22Rv1 (cell line): ENCODE data around the gene HMOX1.

Source experiments
- H3K27ac ChIP-seq: fragments of 450-650 bp; 2 replicates; pipeline ENCODE4 v1.5.1; 2017
- ZFX ChIP-seq: fragments of 450-650 bp; IDR thresholded peaks from 2 replicates; pipeline ENCODE4 v1.6.1; 2017; ENCODE audit warnings: antibody characterized with exemption, borderline replicate concordance
- TF ChIP-seq, protein P1 (sequence below): fragments of 450-650 bp; IDR thresholded peaks from 2 replicates; pipeline ENCODE4 v1.5.1; 2017; ENCODE audit warnings: mild to moderate bottlenecking

HMOX1 gene

DNA sequence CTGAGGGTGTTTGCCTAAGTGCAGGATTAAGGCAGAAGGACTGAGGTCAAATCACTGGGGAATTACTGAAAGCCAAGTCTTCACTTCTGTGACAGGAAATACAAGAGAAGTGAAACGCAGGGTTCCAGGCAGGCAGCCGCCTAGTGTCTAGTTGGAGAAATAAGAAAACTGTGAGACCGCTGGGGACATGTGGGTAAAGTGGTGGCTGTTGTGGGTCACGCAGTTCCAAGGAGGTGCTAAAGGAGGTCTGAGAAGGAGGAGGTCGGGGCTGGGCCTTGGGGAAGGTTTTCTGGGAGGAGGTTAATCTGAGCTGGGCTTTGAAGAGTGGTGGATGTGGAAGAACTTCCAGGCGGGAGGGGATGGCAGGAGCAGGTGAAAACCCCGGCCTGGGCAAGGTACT, 30.2 kb downstream of the HMOX1 start:
- no peak overlapping the region for H3K27ac ChIP-seq
- TF ChIP-seq, protein P1, sequence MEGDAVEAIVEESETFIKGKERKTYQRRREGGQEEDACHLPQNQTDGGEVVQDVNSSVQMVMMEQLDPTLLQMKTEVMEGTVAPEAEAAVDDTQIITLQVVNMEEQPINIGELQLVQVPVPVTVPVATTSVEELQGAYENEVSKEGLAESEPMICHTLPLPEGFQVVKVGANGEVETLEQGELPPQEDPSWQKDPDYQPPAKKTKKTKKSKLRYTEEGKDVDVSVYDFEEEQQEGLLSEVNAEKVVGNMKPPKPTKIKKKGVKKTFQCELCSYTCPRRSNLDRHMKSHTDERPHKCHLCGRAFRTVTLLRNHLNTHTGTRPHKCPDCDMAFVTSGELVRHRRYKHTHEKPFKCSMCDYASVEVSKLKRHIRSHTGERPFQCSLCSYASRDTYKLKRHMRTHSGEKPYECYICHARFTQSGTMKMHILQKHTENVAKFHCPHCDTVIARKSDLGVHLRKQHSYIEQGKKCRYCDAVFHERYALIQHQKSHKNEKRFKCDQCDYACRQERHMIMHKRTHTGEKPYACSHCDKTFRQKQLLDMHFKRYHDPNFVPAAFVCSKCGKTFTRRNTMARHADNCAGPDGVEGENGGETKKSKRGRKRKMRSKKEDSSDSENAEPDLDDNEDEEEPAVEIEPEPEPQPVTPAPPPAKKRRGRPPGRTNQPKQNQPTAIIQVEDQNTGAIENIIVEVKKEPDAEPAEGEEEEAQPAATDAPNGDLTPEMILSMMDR, result no peak
- TF ChIP-seq ZFX, result no peak

DNA sequence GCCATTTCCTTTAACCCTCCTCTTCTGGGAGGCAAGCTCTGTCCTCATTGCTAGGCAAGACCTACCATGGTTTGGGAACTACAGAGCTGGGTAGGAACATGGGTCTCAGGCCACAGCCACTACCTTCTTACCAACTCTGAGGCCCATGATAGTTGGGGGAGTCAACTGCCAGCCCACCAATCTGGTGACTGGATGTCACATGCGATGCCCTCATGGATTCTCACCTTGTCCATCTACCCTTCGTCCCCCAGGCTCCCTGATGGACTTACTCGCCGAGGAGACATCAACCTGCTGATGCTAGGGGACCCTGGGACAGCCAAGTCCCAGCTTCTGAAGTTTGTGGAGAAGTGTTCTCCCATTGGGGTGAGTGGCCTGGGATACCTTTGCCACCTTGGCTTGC, 32.7 kb downstream of the HMOX1 start:
- no peak overlapping the region for H3K27ac ChIP-seq
- TF ChIP-seq, protein P1, result no peak
- TF ChIP-seq ZFX, result no peak

DNA sequence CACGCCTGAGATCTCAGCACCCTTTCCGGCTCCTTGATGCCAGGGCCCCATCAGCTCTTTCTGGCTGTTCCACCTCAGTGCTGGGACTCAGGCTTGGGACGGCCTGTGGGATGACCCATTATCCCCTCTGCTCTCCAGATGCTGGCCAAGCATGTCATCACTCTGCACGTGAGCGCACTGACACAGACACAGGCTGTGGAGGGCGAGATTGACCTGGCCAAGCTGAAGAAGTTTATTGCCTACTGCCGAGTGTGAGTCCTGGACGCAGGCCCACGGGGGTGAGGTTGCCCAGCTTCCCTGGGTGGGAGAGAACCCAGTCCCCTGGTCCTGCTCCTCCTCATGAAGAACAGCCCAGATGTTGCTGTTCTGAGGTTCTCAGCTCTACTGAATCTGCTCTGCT, 36.7 kb downstream of the HMOX1 start:
- TF ChIP-seq, protein P1, result no peak
- TF ChIP-seq ZFX, result no peak
- H3K27ac ChIP-seq, result no peak overlapping the region

DNA sequence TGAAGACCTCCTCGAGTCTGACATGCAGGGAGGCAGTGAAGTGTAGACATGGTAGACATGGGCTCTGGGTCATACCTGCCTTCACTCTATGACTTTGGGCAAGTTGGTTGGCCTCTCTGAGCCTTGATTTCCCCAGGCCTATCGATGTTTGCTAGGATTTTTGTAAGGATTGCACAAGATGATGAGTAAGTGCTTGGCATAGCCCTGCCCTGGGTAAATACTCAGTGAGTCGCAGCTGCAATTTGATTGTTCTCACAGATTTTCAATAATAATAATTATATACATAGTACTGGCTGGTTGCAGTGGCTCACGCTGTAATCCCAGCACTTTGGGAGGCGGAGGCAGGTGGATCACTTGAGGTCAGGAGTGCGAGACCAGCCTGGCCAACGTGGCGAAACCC, 37.2 kb downstream of the HMOX1 start:
- no peak for TF ChIP-seq ZFX
- TF ChIP-seq, protein P1, result no peak

DNA sequence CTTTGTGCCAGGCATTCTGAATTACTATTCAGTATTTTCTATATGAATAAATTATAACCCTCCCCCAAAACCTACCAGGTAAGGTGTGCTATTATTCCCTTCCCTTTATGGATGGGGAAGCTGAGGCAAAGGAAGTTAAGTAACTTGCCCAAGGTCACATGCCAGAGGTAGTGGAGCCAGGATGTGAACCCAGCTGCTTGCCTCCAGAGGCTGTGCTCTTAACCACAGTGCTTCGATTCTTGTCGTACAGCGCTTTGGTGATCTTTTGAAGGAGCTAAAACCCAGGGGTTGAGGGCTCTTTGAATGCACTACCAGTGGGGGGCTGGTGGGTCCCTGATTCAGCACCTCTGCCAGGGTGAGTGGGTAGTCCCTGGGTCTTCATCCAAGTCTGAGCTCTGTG, 37.8 kb downstream of the HMOX1 start:
- H3K27ac ChIP-seq, result no peak overlapping the region
- no peak for TF ChIP-seq ZFX
- TF ChIP-seq, protein P1, result no peak

More for the DNA sequence above, 37.2 kb downstream of the HMOX1 start:
- no peak overlapping the region for H3K27ac ChIP-seq

DNA sequence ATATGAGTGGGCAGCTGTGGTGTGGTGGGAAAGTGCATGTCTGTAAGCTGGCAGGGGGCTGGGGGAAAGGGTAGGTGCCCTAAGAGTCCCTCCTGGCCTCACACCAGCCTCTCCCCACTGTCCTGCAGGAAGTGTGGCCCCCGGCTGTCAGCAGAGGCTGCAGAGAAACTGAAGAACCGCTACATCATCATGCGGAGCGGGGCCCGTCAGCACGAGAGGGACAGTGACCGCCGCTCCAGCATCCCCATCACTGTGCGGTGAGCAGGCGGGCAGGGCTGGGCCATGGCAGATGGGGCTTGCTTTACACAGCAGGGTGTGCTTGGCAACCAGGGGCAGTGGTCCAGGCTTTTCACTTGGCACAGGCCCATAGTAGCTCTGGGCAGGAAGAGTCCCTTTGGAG, 38.9 kb downstream of the HMOX1 start:
- TF ChIP-seq ZFX, result no peak
- TF ChIP-seq, protein P1, result no peak
- H3K27ac ChIP-seq, result no peak overlapping the region

DNA sequence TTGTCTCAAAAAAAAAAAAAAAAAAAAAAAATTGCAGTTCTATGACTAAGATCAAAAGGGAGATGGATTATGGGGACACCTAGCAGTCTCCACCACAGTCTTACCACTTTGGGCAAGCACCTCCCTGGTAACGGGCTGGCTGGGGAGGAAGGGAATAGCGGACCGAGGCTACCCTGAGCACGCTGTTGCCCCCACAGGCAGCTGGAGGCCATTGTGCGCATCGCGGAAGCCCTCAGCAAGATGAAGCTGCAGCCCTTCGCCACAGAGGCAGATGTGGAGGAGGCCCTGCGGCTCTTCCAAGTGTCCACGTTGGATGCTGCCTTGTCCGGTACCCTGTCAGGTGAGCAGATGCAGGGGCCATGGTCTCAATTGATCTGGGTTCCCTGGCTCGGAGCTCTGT, 40.2 kb downstream of the HMOX1 start:
- TF ChIP-seq, protein P1, result no peak
- no peak for TF ChIP-seq ZFX
- H3K27ac ChIP-seq, result no peak overlapping the region
